Neural cell (in vitro differentiated cells): ENCODE data around the gene TCTN1.

Experiments used
- EP300 ChIP-seq: fragments of 450-650 bp; conservative IDR thresholded peaks from 2 replicates; pipeline ENCODE4 v1.6.1; 2014; ENCODE audit warnings: antibody characterized with exemption, mild to moderate bottlenecking, moderate library complexity; ENCODE audit not compliant: poor library complexity, severe bottlenecking
- EZH2 ChIP-seq: fragments of 200-600, 300-800 bp; shearing (Covaris generic), sonication (generic); IDR thresholded peaks from 2 replicates; pipeline ENCODE4 v1.6.1; 2014; ENCODE audit warnings: antibody characterized with exemption, low read length, borderline replicate concordance, mild to moderate bottlenecking; ENCODE audit not compliant: insufficient read depth, poor library complexity, severe bottlenecking
- POLR2AphosphoS5 ChIP-seq: IDR thresholded peaks from 2 replicates; pipeline ENCODE4 v1.6.1; 2012
- RAD21 ChIP-seq: fragments of 450-650 bp; conservative IDR thresholded peaks from 2 replicates; pipeline ENCODE4 v1.6.1; 2014; ENCODE audit warnings: antibody characterized with exemption, mild to moderate bottlenecking, moderate library complexity
- REST ChIP-seq: IDR thresholded peaks from 2 replicates; pipeline ENCODE4 v1.6.1; 2012; ENCODE audit warnings: borderline replicate concordance
- TAF1 ChIP-seq: IDR thresholded peaks from 2 replicates; pipeline ENCODE4 v1.6.1; 2012; ENCODE audit warnings: low read depth
- TF ChIP-seq, protein P1 (sequence below): fragments of 450-650 bp; IDR thresholded peaks from 2 replicates; pipeline ENCODE4 v1.5.1; 2014; ENCODE audit warnings: antibody characterized with exemption, mild to moderate bottlenecking, moderate library complexity; ENCODE audit not compliant: poor library complexity, severe bottlenecking

DNA sequence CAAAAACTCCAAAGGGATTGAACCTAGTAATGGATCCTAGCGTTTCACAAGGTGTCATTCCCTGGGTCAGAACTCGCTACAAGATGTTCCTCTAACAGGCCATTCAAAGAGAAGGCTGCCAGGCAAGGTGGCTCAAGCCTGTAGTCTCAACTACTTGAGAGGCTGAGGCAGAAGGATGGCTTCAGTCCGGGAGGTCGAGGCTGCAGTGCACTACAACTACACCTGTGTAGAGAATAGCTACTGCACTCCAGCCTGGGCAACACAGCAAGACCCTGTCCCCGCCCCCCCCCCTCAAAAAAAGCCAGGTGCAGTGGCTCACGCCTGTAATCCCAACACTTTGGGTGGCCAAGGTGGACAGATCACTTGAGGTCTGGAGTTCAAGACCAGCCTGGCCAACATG is 45.2 kb upstream of the TCTN1 start:
- TF ChIP-seq EP300 (no peak), EZH2 (no peak), REST (no peak), POLR2AphosphoS5 (no peak), TAF1 (no peak), RAD21 (no peak)
- TF ChIP-seq, protein P1, sequence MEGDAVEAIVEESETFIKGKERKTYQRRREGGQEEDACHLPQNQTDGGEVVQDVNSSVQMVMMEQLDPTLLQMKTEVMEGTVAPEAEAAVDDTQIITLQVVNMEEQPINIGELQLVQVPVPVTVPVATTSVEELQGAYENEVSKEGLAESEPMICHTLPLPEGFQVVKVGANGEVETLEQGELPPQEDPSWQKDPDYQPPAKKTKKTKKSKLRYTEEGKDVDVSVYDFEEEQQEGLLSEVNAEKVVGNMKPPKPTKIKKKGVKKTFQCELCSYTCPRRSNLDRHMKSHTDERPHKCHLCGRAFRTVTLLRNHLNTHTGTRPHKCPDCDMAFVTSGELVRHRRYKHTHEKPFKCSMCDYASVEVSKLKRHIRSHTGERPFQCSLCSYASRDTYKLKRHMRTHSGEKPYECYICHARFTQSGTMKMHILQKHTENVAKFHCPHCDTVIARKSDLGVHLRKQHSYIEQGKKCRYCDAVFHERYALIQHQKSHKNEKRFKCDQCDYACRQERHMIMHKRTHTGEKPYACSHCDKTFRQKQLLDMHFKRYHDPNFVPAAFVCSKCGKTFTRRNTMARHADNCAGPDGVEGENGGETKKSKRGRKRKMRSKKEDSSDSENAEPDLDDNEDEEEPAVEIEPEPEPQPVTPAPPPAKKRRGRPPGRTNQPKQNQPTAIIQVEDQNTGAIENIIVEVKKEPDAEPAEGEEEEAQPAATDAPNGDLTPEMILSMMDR, result no peak
